Testis (tissue), 3 donors: Measurements from ENCODE around the gene SLC39A5. TPM values are rescaled to one million over a fixed set of nuclear protein-coding genes. Genes with fewer than 3 reads are reported as not detected.

ENCODE experiments used
- DNase-seq: peaks from one replicate; pipeline ENCODE4 v3.0.0-alpha.2; 2019
- H3K27ac ChIP-seq, 2 donors: fragments of 200-600 bp; sonication (generic); one replicate each; pipeline ENCODE4 v1.5.1; 2019
- H3K27me3 ChIP-seq: fragments of 200-600 bp; sonication (generic); one replicate; pipeline ENCODE4 v1.5.1; 2019
- H3K36me3 ChIP-seq: fragments of 200-600 bp; sonication (generic); one replicate; pipeline ENCODE4 v1.5.1; 2017; ENCODE audit warnings: low read depth; ENCODE audit errors: missing control alignments
- H3K4me1 ChIP-seq: fragments of 200-600 bp; sonication (generic); one replicate; pipeline ENCODE4 v1.5.1; 2019
- H3K4me3 ChIP-seq, 2 donors: fragments of 200-600 bp; sonication (generic); one replicate each; pipeline ENCODE4 v1.5.1; 2017 to 2019
- H3K9me3 ChIP-seq: fragments of 200-600 bp; sonication (generic); one replicate; pipeline ENCODE4 v1.5.1; 2017
- CTCF ChIP-seq, 3 experiments: fragments of 450-650 bp in 2 of 3; fragments of 200-600 bp in 1 of 3; sonication (generic) in 1 of 3; IDR thresholded peaks; one replicate each; pipeline ENCODE4 v1.5.1; 2016 to 2019; ENCODE audit warnings: antibody characterized with exemption in 3 of 3, mild to moderate bottlenecking in 2 of 3, moderate library complexity in 1 of 3
- POLR2A ChIP-seq: fragments of 450-650 bp; IDR thresholded peaks from one replicate; pipeline ENCODE4 v1.6.1; 2017; ENCODE audit warnings: antibody characterized with exemption, mild to moderate bottlenecking, moderate library complexity
- WGBS, 2 donors: methylation state at CpG; one replicate each; pipeline ENCODE4 v1.1.5; 2018; 5-methylcytosine and 5-hydroxymethylcytosine counted together
- intact Hi-C: fragments of 100-400 bp; cut with DNase I; formaldehyde crosslinking; loops from one replicate; pipeline ENCODE4 v1.15.1; 2023; ENCODE audit warnings: low total_unique reads
- polyA plus RNA-seq: library from polyadenylated mRNA; stranded (reverse); fragments of 350-450 nt; fragmentation: Illumina TruSeq; extraction: RNeasy Lipid Tissue Mini Kit (QIAGEN cat#74804); gene quantifications from one replicate; pipeline ENCODE4 v1.2.3, GENCODE V29; 2014; ENCODE audit warnings: low read depth, low replicate concordance; ENCODE audit not compliant: insufficient read depth
- total RNA-seq, 2 donors: library from RNA; depleted of rRNA; stranded (reverse); fragments of >200 nt; gene quantifications; one replicate each; pipeline ENCODE4 v1.2.3, GENCODE V29; 2016

SLC39A5 gene
- total and polyA plus RNA-seq, 3 donors from 2014 or later, result 0.87 to 3.9 TPM; not detected in 1

GRCh38 chr12:56234746-56235436, 5.0 kb downstream of the SLC39A5 start:
- 70 to 71% methylated on average over 16 of the region's 16 CpGs for WGBS, 2 donors
- TF ChIP-seq POLR2A (no peak), CTCF (IDR thresholded peaks at IDR 0.05) (no peak)
- no peaks in the 10 kb centered on the region for H3K4me1 ChIP-seq
- no peak overlapping the region for H3K4me3 ChIP-seq
- H3K36me3 ChIP-seq, result no peaks in the 10 kb centered on the region
- H3K9me3 ChIP-seq, result no peaks in the 10 kb centered on the region
- DNase-seq, result no peak
- H3K27ac ChIP-seq, result no peak overlapping the region
- no peaks in the 10 kb centered on the region for H3K27me3 ChIP-seq
- intact Hi-C loops, result no loop called here

GRCh38 chr12:56236091-56236490, 6.2 kb downstream of the SLC39A5 start:
- 92 to 98% methylated on average over 6 of the region's 6 CpGs for WGBS, 2 donors
- intact Hi-C loops, result no loop called here
- H3K36me3 ChIP-seq, result no peaks in the 10 kb centered on the region

GRCh38 chr12:56236985-56237384, 7.1 kb downstream of the SLC39A5 start:
- DNase-seq, result no peak
- Histone ChIP-seq H3K27ac (no peak overlapping the region), H3K4me3 (no peak overlapping the region), H3K27me3 (no peaks in the 10 kb centered on the region), H3K36me3 (no peaks in the 10 kb centered on the region), H3K9me3 (no peaks in the 10 kb centered on the region), H3K4me1 (no peaks in the 10 kb centered on the region)
- intact Hi-C loops, result no loop called here
- 65 to 78% methylated on average over 2 to 5 of the region's 5 CpGs for WGBS, 2 donors
- TF ChIP-seq POLR2A (no peak), CTCF (IDR thresholded peaks at IDR 0.05) (no peak)

More at GRCh38 chr12:56236091-56236490, 6.2 kb downstream of the SLC39A5 start:
- Histone ChIP-seq H3K4me3 (no peak overlapping the region), H3K4me1 (no peaks in the 10 kb centered on the region), H3K27ac (no peak overlapping the region), H3K9me3 (no peaks in the 10 kb centered on the region), H3K27me3 (no peaks in the 10 kb centered on the region)
- DNase-seq, result no peak
- TF ChIP-seq POLR2A, result no peak
- no peak for TF ChIP-seq CTCF (IDR thresholded peaks at IDR 0.05)

GRCh38 chr12:56237552-56237951, 7.7 kb downstream of the SLC39A5 start:
- 73 to 80% methylated on average over 10 to 11 of the region's 11 CpGs for WGBS, 2 donors
- no peak for DNase-seq
- Histone ChIP-seq H3K27me3 (no peaks in the 10 kb centered on the region), H3K4me3 (no peak overlapping the region), H3K27ac (no peak overlapping the region), H3K36me3 (no peaks in the 10 kb centered on the region), H3K4me1 (no peaks in the 10 kb centered on the region), H3K9me3 (no peaks in the 10 kb centered on the region)
- TF ChIP-seq CTCF (IDR thresholded peaks at IDR 0.05) (no peak), POLR2A (no peak)
- intact Hi-C loops, result no loop called here
